HG03575 (cell line): Measurements from ENCODE around the gene ARHGEF18.

Experiments used
- ATAC-seq: cut with Tn5 transposase; IDR thresholded peaks from one replicate; pipeline ENCODE4 v1.9.1; 2021; ENCODE audit not compliant: unreplicated experiment, insufficient number of reproducible peaks, low FRiP score; ENCODE audit errors: extremely low read depth

The ARHGEF18 gene

DNA sequence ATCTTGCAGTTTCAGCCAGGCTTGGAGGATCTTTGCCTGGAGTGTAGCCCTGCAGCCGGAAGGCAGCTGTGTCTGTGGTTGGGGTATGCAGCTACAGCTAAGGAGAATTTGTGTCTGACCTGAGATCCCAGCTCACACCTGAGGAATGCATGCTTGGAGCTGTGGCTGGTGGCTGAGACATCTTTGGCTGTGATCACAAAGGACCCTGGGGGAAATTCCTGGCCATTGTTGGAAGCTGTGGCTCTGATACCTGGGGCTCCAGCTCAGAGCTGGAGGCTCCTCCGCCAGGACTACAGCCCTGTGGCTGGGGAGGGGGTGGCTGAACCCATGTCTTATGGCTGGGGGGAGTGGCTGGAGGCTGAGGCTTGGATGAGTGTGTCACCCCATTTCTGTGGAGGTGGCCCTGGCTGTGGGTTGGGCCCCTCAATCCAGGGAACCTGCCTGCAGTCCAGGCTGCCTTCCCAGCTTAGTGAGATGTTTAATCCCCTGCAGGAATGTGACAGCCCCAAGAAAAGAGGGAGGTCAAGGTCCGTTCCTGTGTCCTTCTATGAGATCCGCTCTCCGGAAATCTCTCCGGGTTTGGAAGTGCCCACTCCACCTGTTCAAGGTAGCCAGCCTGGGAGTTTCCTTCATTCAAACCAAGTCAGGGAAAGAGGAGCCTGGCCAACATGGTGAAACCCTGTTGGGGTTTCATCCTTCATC lies 27.6 kb downstream of the ARHGEF18 start:
- no peak for ATAC-seq

DNA sequence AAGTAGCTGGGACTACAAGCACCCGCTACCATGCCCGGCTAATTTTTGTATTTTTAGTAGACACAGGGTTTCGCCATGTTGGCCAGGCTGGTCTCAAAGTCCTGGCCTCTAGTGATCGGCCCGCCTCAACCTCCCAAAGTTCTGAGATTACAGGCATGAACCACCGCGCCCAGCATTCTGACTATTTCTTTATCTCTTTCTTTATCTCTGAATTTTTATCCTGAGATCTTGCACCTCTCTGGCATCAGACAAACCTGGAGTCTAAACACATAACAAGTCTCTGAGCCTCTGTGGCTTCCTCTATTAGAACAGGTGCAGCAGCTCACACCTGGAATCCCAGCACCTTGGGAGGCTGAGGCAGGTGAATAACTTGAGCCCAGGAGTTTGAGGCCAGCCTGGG lies 28.5 kb downstream of the ARHGEF18 start:
- no peak for ATAC-seq

DNA sequence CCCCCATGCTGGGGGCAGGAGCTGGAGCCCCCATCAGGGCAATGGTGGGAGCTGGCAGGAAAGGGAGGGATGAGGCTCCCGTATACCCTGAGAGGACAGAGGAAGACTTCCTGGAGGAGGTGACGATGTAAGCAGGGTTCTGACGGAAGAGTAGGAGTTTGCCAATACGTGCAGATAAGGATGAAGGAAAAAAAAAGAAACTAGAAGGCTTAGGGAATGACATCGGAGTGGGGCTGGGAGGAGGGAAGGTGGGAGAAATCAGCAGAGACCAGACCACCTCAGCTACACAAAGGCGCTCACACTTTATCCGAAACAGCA lies 32.3 kb downstream of the ARHGEF18 start:
- ATAC-seq: no peak

DNA sequence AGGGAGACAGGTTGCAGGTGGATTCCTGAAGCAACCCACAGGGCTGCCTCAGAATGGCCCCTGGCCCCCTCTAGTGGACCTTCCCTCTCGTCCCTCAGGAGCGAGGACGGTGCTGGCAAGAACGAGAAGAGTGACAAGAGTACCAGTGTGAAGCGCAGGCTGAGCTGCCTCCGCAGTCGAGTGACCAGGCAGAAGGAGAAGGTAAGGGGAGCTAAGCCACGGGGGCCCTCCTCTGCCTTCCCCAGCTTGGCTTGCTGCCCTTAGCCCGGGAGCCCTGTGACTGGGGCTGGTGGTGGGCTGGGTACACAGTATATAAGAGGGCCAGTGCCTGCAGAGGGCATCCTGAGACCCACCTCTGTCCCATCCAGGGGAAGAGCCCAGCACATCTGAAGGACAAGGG lies 34.0 kb downstream of the ARHGEF18 start:
- no peak for ATAC-seq

DNA sequence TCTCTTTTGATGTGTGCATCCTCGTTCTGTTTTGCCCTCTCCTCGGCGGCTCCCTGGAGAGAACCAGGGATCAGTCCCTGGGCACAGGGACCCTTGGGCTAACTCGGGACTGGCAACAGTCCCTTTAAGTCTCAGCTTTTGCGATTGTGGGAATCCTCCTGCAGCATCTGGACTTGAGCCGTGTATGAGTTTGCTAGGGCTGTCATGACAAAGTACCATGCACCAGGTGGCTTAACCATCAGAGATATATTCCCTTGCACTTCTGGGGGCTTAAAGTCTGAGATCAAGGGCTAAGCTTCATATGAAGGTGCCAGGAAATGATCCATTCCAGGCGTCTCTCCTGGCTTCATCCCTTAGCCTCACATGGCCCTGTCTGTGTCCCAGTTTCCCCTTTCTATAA lies 34.5 kb downstream of the ARHGEF18 start:
- ATAC-seq: no peak

DNA sequence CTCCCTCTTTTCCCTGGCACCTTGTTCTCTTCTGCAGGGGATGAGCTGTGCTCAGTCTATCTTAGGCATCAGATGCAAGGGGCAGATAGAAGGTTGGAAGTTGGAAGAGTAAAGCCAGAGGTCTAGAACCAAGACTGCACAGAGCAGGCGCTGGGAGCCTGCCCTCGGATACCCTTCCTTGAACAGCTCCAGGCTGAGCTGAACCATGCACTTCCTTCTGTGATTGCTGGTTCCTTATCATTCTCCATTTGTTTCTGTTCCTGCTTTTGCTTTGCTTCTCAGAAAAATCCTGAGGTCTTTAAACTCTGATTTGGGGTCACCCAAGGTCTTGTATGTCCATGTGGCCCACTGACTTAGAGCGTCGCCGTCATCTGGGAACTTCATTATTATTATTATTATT lies 36.3 kb downstream of the ARHGEF18 start:
- ATAC-seq: no peak

DNA sequence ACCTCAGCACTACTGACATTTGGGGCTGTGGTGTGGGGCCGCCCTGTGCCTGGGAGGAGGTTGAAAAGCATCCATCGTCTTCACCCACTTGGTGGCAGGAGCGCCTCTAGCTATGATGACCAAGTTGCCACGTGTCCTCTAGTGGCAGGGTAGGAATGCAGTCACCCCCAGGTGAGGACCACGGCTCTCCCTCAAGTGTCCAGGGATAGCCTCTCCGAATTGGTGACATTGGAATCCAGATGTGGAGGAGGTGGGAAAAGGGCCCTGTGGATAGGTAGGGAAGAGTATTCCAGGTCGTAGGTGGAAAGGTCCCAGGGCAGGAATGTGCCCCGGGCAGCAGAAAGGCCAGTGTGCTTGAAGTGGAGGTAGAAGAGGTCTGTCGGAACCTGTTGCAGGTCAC lies 37.6 kb downstream of the ARHGEF18 start:
- ATAC-seq: no peak

DNA sequence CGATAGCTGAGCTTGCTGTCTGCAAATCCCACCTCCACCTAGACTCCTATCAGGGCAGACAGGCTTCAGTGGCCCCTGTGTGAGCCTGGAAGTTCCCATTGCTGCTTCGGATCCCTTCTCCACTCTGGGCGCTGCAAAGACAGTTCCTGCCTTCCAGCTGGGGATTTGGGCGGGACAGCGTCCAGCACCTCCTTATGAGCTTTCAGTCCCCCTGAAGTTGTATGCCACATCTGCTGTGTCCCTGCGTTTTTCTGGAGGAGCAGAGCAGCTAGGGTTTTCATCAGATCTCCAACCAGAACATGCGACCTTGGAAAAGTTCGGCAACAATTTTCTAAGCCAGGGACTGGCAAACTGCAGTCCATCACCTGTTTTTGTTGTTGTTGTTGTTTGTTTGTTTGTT lies 38.0 kb downstream of the ARHGEF18 start:
- no peak for ATAC-seq

DNA sequence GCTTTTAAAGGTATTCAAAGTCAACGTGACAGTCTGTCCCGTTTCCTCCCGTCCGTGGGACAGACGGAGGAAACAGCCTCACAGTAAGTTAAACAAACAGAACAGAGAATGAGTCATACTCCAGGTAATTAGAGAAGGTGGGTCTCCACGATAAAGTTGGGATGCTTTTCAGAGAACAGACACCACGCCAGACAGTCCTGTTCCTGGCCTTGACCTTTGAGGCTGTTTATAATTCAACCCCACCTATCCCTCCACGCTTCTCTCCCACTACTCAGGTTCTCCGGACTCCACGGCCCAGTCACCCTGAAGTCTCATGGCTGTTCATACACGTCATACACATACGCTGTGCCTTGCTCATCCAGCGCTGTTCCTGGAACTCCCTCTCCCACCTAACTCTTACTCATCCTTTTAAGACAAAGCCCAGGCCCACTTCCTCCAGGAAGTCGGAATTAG lies 42.5 kb downstream of the ARHGEF18 start:
- ATAC-seq: no peak

DNA sequence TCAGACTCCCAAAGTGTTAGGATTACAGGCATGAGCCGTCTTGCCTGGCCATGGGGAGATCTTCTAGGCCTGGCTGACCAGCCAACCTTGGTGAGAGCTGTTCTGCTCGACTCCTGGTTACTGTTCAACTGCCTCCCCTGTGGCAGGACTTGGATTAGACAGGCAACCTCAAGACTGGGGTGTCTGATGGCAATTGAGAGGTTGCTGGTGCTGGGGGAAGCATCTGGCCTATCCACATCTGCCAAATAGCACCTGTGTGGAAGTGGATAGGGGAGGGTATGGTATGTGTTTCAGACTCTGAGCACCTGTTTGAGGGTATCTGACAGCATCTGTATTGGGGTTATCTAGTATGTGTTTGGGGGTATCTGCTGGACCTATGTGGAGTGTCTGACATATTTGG lies 44.7 kb downstream of the ARHGEF18 start:
- no peak for ATAC-seq

DNA sequence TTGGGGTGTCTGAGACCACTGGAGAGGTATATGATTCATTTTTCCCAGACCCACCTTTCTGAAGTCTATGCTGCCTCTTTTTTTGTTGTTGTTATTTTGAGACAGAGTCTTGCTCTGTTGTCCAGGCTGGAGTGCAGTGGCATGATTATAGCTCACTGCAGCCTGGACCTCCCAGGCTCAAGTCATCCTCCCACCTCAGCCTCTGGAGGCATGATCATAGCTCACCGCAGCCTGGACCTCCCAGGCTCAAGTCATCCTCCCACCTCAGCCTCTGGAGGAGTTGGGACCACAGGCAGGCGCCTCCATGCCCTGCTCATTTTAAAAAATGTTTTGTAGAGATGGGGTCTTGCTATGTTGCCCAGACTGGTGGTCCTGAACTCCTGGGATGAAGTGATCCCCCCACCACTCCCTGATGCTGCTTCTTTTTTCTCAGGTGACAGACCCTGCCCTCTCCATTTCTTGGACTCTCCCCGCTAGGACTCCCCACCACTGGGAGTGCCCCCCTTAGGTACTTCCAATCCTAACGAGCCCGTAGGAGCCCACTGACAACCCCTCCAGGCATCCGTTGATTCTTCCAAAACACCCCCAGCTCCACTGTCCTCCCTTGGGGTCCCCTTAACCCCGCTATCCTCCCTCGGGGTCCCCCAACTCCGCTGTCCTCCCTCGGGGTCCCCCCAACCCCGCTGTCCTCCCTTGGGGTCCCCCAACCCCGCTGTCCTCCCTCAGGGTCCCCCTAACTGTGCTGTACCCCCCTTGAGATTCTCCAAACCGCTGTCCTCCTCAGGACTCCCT lies 45.4 kb downstream of the ARHGEF18 start:
- no peak for ATAC-seq

DNA sequence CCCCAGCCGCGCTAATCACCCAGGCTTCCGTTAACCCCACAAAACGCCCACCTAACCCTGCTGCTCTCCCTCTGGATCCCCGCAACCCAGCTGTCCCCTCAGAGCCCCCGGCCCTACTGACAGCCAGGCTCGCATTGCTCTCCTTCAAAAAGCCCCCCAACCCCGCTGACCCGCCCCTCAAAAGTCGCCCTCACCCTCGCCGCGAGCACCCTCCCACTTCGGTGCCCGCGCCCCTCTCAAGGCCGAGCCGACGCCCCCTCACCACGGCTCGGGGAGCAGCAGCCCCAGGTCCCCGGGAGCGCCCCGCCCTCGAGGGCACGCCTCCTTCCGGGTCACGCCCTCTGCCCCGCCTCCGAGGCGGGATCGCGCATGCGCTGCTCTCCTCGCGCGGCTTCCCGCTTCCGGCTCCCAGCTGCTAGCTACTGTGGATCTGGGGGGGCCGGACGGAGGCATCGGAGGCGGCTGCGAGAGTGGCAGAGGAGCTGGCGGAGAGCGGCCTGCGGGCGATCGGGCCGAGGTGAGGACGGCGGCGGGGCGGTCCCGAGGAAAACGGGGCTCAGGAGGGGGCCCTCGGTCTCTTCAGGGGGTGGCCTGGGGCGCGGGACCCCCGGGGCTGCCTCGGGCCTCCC lies 46.1 kb downstream of the ARHGEF18 start:
- no peak for ATAC-seq

DNA sequence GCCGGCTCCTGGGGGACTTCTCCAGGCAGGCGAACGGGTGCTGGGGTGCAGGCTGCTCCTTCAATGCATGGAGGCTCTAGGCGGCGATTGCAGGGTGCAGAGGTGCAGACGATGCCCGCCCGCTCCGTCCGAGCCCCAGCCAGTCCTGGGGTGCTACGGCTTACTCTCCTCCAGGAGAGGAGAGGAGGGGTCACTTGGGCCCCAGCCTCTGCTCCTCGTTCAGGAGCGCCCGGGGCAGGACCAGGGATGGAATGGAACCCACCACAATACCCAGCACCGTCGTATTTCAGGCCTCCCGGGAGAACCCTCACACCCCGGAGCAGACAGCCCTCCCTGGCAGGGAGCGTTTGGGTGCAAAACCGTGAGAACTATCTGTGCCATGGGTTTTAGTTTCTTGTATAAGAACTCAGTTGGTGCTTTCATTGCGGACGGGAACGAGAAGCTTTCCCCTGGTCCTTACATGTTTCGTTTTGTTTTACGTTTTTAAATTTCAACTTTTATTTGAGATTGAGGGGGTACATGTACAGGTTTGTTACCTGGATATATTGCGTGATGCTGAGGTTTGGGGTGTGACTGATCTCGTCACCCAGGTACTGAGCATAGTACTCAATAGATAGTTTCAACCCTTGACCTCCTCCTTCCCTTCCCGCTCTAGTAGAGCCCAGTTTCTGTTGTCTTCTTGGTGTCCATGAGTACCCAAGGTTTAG lies 46.8 kb downstream of the ARHGEF18 start:
- ATAC-seq: no peak

DNA sequence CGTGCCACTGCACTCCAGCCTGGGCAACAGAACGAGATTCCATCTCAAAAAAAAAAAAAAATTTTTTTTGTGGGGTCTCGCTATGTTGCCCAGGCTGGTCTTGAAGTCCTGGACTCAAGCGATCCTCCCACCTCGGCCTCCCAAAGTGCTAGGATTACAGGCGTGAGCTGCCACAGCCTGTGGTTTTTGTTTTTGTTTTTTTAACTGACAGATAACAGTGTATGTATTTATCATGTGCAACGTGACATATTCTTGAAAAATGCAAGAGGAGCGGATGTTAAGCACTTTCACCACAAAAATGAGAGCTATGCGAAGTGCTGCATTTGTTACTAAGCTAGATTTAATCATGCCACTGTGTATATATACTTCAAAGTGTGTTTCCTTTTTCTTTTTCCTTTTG lies 49.0 kb downstream of the ARHGEF18 start:
- ATAC-seq: no peak
